Spleen (tissue), 11 donors: ENCODE data around the gene CYP24A1. TPM values are rescaled to one million over a fixed set of nuclear protein-coding genes. Genes with fewer than 3 reads are reported as not detected.

Source experiments
- DNase-seq: peaks from one replicate; pipeline ENCODE4 v3.0.0-alpha.2; 2020
- H3K27ac ChIP-seq, 8 donors: fragments of 200-600 bp; sonication (generic) in 7 of 8; 1 replicate in 4 of 8; 2 replicates in 4 of 8; pipeline versions ENCODE4 v1.5.0 to v1.8.0; 2016 to 2021; ENCODE audit warnings: inconsistent platforms in 4 of 8, mild to moderate bottlenecking in 4 of 8, moderate library complexity in 1 of 8
- H3K27me3 ChIP-seq, 7 donors: fragments of 200-600 bp; sonication (generic) in 6 of 7; replicated peaks in 1 of 7; 1 replicate in 4 of 7; 2 replicates in 3 of 7; pipeline versions ENCODE4 v1.5.0 to v1.8.0; 2016 to 2021; ENCODE audit warnings: inconsistent platforms in 3 of 7, mild to moderate bottlenecking in 1 of 7
- H3K36me3 ChIP-seq, 6 donors: fragments of 200-600 bp; sonication (generic) in 5 of 6; 1 replicate in 4 of 6; 2 replicates in 2 of 6; pipeline versions ENCODE4 v1.5.0 to v1.8.0; 2016 to 2021; ENCODE audit warnings: inconsistent platforms in 2 of 6
- H3K4me1 ChIP-seq, 6 donors: fragments of 200-600 bp; sonication (generic) in 5 of 6; 1 replicate in 3 of 6; 2 replicates in 3 of 6; pipeline versions ENCODE4 v1.5.0 to v1.8.0; 2016 to 2021; ENCODE audit warnings: inconsistent platforms in 3 of 6
- H3K4me3 ChIP-seq, 8 donors: fragments of 200-600 bp; sonication (generic) in 7 of 8; 1 replicate in 4 of 8; 2 replicates in 4 of 8; pipeline versions ENCODE4 v1.5.0 to v1.8.0; 2016 to 2021; ENCODE audit warnings: inconsistent platforms in 4 of 8, mild to moderate bottlenecking in 4 of 8, moderate library complexity in 2 of 8
- H3K9me3 ChIP-seq, 8 donors: fragments of 200-600 bp; sonication (generic) in 7 of 8; 1 replicate in 4 of 8; 2 replicates in 4 of 8; pipeline versions ENCODE4 v1.5.0 to v1.8.0; 2016 to 2021; ENCODE audit warnings: inconsistent platforms in 4 of 8
- POLR2A ChIP-seq, 3 donors: fragments of 450-650 bp; IDR thresholded peaks; one replicate each; pipeline ENCODE4 v1.5.1; 2017; ENCODE audit warnings: antibody characterized with exemption in 3 of 3, mild to moderate bottlenecking in 1 of 3
- POLR2AphosphoS5 ChIP-seq, 3 donors: sonication (generic); formaldehyde crosslinking; IDR thresholded peaks; one replicate each; pipeline ENCODE4 v1.5.1; 2017; ENCODE audit warnings: antibody characterized with exemption in 3 of 3
- WGBS, 5 donors: extraction: QIAGEN DNeasy Blood & Tissue Kit in 3 of 5; methylation state at CpG; one replicate each; pipeline versions ENCODE4 v1.1.5 to v1.1.7; 2013 to 2018; 5-methylcytosine and 5-hydroxymethylcytosine counted together
- intact Hi-C: fragments of 100-400 bp; cut with DNase I; formaldehyde crosslinking; loops from one replicate; pipeline ENCODE4 v1.15.0; 2023; ENCODE audit warnings: low total_unique reads
- polyA plus RNA-seq, 3 donors: library from polyadenylated mRNA; stranded (reverse); fragments of 200-250 nt; gene quantifications; one replicate each; pipeline ENCODE4 v1.2.1, GENCODE V29; 2013
- total RNA-seq, 7 donors: library from RNA; depleted of rRNA in 3 of 7; stranded (reverse); fragments of >200 nt in 3 of 7; fragmentation: NEBNext Ultra II Directional in 4 of 7; extraction: Animal tissue kit (Norgen Biotek cat#: 25700) in 4 of 7; gene quantifications; one replicate each; pipeline versions ENCODE4 v1.1.0 to v1.2.1, GENCODE V29; 2016 to 2021
- TF ChIP-seq, protein P1 (sequence below), 11 experiments: fragments of 200-600 bp in 7 of 11; fragments of 450-650 bp in 4 of 11; sonication (generic) in 4 of 11; IDR thresholded peaks in 8 of 11; conservative IDR thresholded peaks in 3 of 11; 1 replicate in 7 of 11; 2 replicates in 4 of 11; pipeline versions ENCODE4 v1.4.0 to v1.8.0; 2016 to 2021; ENCODE audit warnings: antibody characterized with exemption in 11 of 11, inconsistent platforms in 4 of 11, mild to moderate bottlenecking in 1 of 11
- donor health status: healthy with polysubstance abuse.
- donor health status: DM: no; HTN: no; CAD: no; lungs with moderate emphysema.
- donor health status: DM: no; HTN: no; CAD: no.
- donor health status: Bipolar disorder and iron deficiency.
- donor health status: healthy.
- donor health status: DM: no; HTN: no; CAD: no.
- donor health status: DM: yes; HTN: yes; CAD: no.

Gene CYP24A1
- total and polyA plus RNA-seq, 10 donors, result not detected

DNA sequence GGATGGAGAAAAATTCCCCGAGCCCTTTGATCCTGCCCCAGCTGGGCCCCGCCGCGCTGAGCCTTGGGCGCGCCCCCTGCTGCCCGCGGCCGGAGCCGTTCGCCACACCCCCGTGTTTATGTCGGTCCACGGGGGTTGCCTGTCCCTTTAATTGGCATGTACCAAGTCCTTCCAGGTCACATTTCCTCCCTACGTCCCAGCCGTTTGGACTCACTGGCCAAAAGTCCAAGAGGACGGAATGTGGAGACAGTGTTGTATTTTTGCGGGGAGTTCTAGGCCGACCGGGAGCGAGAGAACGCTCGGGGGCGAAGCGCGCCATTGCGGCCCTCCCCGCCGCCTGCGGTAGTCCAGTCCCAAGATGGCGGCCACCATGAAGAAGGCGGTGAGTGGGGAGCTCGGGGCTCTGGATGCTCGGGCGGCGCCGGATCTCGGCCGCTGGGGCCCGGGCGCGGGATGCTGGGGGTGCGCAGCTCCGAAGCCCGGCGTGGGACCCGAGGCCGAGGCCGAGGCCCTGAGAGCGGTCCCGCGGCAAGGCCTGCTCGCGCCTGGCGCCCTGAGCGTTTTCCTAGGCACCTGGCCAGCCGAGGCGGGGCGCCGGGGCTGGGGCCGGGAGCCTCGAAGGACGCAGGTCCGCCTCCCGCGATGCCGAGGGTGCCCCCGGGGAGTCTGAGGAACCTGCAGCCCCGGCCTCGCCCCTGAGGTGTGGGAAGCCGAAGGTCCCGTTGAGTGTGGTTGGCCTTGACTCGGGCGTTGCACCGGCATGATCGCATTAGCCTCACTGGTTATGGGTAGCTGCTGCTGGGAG, 34.2 kb upstream of the CYP24A1 start, which contains the start of gene PFDN4:
Gene PFDN4, plus strand, starts transcription at position 345 of the 805 bp plus-strand sequence. Its CDS starts 14 bp downstream, at position 359.
- intact Hi-C loops, result no loop called here
- peak; percentile 68 to 83 (median 72) for TF ChIP-seq POLR2AphosphoS5 (IDR thresholded peaks at IDR 0.05)
- TF ChIP-seq POLR2A (IDR thresholded peaks at IDR 0.05), result no peak
- TF ChIP-seq, protein P1, sequence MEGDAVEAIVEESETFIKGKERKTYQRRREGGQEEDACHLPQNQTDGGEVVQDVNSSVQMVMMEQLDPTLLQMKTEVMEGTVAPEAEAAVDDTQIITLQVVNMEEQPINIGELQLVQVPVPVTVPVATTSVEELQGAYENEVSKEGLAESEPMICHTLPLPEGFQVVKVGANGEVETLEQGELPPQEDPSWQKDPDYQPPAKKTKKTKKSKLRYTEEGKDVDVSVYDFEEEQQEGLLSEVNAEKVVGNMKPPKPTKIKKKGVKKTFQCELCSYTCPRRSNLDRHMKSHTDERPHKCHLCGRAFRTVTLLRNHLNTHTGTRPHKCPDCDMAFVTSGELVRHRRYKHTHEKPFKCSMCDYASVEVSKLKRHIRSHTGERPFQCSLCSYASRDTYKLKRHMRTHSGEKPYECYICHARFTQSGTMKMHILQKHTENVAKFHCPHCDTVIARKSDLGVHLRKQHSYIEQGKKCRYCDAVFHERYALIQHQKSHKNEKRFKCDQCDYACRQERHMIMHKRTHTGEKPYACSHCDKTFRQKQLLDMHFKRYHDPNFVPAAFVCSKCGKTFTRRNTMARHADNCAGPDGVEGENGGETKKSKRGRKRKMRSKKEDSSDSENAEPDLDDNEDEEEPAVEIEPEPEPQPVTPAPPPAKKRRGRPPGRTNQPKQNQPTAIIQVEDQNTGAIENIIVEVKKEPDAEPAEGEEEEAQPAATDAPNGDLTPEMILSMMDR (IDR thresholded peaks at IDR 0.05 in 8 of 11, conservative IDR thresholded peaks at IDR 0.05 in 3 of 11), result peak; percentile 57 to 90 (median 83)
- 0% methylated on average over 31 to 76 of the region's 76 CpGs for WGBS, 5 donors

DNA sequence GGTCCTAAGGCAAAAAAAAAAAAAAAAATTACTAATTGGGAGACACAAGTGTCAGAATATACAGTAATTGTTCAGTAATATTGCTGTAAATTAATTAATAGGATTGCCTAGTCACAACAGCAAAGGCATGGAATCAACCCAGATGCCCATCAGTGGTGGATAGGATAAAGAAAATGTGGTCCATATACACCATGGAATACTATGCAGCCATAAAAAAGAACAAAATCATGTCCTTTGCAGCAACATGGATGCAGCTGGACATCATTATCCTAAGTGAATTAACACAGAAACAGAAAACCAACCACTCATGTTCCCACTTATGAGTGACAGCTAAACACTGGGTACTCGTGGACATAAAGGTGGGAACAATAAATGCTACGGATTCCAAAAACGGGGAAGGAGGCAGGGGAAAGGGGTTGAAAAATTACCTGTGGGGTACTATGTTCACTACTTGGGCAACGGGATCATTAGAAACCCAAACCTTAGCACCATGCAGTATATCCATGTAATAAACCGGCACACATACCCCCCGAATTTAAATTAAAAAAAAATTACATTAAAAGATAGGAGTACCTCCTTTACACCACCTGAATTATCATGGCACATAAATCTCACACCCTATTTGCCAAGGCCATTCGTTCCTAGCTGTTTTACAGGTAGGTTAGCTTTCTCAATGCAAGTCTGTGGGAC, 33.4 kb upstream of the CYP24A1 start:
- 57 to 62% (median 61%) methylated on average over 7 of the region's 7 CpGs for WGBS, 5 donors
- H3K36me3 ChIP-seq, result peaks cover 0 to 13% (median 0%) of the 10 kb centered on the region in 6 donors
- H3K9me3 ChIP-seq, result no peaks in the 10 kb centered on the region
- intact Hi-C loops, result no loop called here
- no peak for DNase-seq
- H3K4me3 ChIP-seq, result peak overlapping the region in 6 of 8 donors; percentile 82 to 100 (median 92)
- no peak for TF ChIP-seq POLR2A (IDR thresholded peaks at IDR 0.05)
- TF ChIP-seq POLR2AphosphoS5 (IDR thresholded peaks at IDR 0.05), result no peak
- TF ChIP-seq, protein P1 (IDR thresholded peaks at IDR 0.05 in 8 of 11, conservative IDR thresholded peaks at IDR 0.05 in 3 of 11), result no peak
- no peaks in the 10 kb centered on the region for H3K27me3 ChIP-seq
- peak overlapping the region; percentile 91 to 99 (median 96) for H3K27ac ChIP-seq
- H3K4me1 ChIP-seq, result peaks cover 10 to 46% (median 22%) of the 10 kb centered on the region in 6 donors

More for the DNA sequence above, 34.2 kb upstream of the CYP24A1 start, which contains the start of gene PFDN4:
- Histone ChIP-seq H3K9me3 (no peaks in the 10 kb centered on the region), H3K27ac (peak within 1 kb of the TSS; percentile 91 to 99 (median 96)), H3K36me3 (peaks cover 0 to 16% (median 0%) of the 10 kb centered on the region in 6 donors), H3K27me3 (no peaks in the 10 kb centered on the region), H3K4me1 (peaks cover 10 to 52% (median 23%) of the 10 kb centered on the region in 6 donors), H3K4me3 (peak within 1 kb of the TSS; percentile 80 to 100 (median 92))
- DNase-seq, result peak; percentile 94

DNA sequence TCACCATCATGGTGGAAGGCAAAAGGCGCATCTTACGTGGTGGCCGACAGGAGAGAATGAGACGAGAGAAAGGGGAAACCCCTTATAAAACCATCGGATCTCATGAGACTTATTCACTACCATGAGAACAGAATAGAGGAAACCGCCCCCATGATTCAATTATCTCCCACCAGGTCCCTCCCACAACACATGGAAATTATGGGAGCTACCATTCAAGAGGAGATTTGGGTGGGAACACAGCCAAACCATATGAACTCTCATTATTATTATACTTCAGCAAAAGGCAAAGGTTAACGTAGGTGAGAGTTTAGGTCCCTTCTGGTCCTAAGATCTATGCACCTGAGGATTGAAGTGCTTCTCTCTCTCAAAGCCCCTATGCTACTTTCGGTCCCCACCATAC, 31.7 kb upstream of the CYP24A1 start:
- intact Hi-C loops, result no loop called here
- Histone ChIP-seq H3K27me3 (no peaks in the 10 kb centered on the region), H3K9me3 (no peaks in the 10 kb centered on the region), H3K36me3 (no peaks in the 10 kb centered on the region), H3K4me3 (no peak overlapping the region), H3K27ac (no peak overlapping the region), H3K4me1 (peaks cover 10 to 28% (median 20%) of the 10 kb centered on the region in 6 donors)
- DNase-seq, result no peak
- WGBS, 5 donors, result 73 to 87% (median 83%) methylated on average over 8 of the region's 8 CpGs
- TF ChIP-seq POLR2A (IDR thresholded peaks at IDR 0.05) (no peak), POLR2AphosphoS5 (IDR thresholded peaks at IDR 0.05) (no peak)
- TF ChIP-seq, protein P1 (IDR thresholded peaks at IDR 0.05 in 8 of 11, conservative IDR thresholded peaks at IDR 0.05 in 3 of 11), result no peak
